ENCODE measurements around the gene PRADC1. TPM values are rescaled to one million over a fixed set of nuclear protein-coding genes. Genes with fewer than 3 reads are reported as not detected.

Gene PRADC1
- total and polyA plus RNA-seq, 9 of the 15 experiments (the other 6 are each of a cell fraction or from before 2014, with no cell fraction given), result 7.3 to 47.4 (median 34.2) TPM

DNA sequence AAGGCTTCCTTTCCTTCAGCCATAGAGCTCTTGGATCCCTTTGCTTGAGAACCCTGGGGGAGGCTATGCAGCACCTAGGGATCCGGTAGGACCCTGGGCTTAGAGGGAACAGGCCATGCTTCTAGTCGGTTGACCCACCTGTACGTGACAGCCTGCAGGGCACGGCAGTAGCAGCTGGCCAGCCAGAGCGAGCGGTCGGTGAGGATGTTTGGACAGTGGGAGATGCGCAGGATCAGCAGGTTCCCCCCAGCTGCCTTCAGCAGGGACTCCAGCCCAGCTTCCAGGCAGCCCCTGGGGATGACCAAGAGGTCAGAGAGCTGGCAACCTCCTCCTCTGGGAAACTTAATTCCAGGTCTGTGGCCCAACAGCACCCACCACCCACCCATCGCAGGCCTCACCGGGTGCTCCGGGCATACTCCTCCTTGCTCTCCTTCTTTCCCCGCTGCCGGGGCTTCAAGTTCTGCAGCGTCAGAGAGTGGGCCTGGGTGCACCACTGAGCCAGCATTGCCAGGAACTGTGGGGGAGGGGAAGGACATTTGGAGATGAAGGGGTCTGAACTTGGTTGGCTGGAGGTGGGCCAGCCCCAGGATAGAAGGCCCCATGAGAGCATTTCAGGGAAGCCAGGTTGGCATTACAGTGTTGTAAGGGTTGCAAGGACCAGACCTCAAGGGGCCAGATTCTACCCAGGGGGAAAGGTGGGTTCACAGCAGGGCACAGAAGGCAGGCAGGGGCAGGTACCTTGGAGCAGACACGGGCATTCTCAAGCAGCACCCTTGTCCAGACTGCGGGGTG is 30.7 kb upstream of the PRADC1 start:
- ATAC-seq, result no peak
- intact Hi-C loops (cut with micrococcal nuclease) (loop anchor here (5.0 kb wide), 1 partner anchor 176 kb away; no protein-coding TSS in a partner anchor), in situ Hi-C loops (cut with MboI) (no loop called here)
- peaks cover 6% of the 10 kb centered on the region; the same call in 1 of the 3 replicates for H3K36me3 ChIP-seq (ENCODE audit: control insufficient read depth, insufficient read depth, low read length)
- H3K9me3 ChIP-seq (replicated peaks; ENCODE audit: control insufficient read depth, insufficient read depth, low read depth, low read length), result no peaks in the 10 kb centered on the region
- H3K4me3 ChIP-seq, result no peak overlapping the region
- H2AFZ ChIP-seq (ENCODE audit: low read depth, low read length), result no peak overlapping the region
- H3K9me1 ChIP-seq (ENCODE audit: control insufficient read depth, insufficient read depth, low read length), result no peaks in the 10 kb centered on the region
- H4K20me1 ChIP-seq (replicated peaks; ENCODE audit: control insufficient read depth, insufficient read depth, low read length), result peaks cover 3% of the 10 kb centered on the region; the same call in 1 of the 2 replicates
- H3K4me1 ChIP-seq (replicated peaks in 1 of 2; ENCODE audit: control insufficient read depth in 2 of 2, insufficient read depth in 2 of 2, low read length in 2 of 2), result peaks cover 2 to 9% of the 10 kb centered on the region in 2 experiments; a peak in 2 of 5 replicates
- H3K27me3 ChIP-seq (ENCODE audit: control insufficient read depth in 2 of 2, insufficient read depth in 2 of 2, low read length in 2 of 2), result peaks cover 0 to 3% of the 10 kb centered on the region in 2 experiments; a peak in 1 of 5 replicates
- no peaks in the 10 kb centered on the region for H3K79me2 ChIP-seq (ENCODE audit: control insufficient read depth, insufficient read depth, low read length)
- ChIA-PET POLR2A (interaction anchor here (1.1 to 1.4 kb wide), 2 partner anchors 28 to 37 kb away, joined by 3 to 6 read pairs; no protein-coding TSS in a partner anchor), CTCF (ENCODE audit: low intra/inter-chr PET ratio) (no interaction called here)
- BruUV-seq (replicated peaks), result no TSS peak
- DNase-seq (ENCODE audit: extremely low read depth in 1 of 4, low spot score in 3 of 4), result no peak
- 63% methylated on average over 13 of the region's 16 CpGs for WGBS (ENCODE audit: insufficient coverage, low coverage, missing lambda C conversion rate)
- H3K27ac ChIP-seq (ENCODE audit: extremely low read depth, low read depth, low read length), result no peak overlapping the region
- FAIRE-seq, result no peak
- H3K4me2 ChIP-seq (ENCODE audit: insufficient read depth, low read length), result no peak overlapping the region
- no peak overlapping the region for H3K9ac ChIP-seq (ENCODE audit: insufficient read depth in 1 of 2, low read depth in 2 of 2, low read length in 2 of 2)
- TF ChIP-seq, protein P1, sequence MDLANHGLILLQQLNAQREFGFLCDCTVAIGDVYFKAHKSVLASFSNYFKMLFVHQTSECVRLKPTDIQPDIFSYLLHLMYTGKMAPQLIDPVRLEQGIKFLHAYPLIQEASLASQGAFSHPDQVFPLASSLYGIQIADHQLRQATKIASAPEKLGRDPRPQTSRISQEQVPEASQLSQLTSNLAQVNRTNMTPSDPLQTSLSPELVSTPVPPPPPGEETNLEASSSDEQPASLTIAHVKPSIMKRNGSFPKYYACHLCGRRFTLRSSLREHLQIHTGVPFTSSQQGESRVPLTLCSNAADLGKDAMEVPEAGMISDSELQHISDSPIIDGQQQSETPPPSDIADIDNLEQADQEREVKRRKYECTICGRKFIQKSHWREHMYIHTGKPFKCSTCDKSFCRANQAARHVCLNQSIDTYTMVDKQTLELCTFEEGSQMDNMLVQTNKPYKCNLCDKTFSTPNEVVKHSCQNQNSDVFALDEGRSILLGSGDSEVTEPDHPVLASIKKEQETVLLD (IDR thresholded peaks at IDR 0.05), result no peak
- TF ChIP-seq, protein P2, sequence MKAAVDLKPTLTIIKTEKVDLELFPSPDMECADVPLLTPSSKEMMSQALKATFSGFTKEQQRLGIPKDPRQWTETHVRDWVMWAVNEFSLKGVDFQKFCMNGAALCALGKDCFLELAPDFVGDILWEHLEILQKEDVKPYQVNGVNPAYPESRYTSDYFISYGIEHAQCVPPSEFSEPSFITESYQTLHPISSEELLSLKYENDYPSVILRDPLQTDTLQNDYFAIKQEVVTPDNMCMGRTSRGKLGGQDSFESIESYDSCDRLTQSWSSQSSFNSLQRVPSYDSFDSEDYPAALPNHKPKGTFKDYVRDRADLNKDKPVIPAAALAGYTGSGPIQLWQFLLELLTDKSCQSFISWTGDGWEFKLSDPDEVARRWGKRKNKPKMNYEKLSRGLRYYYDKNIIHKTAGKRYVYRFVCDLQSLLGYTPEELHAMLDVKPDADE (conservative IDR thresholded peaks at IDR 0.05; ENCODE audit: control insufficient read depth, low read depth, low read length), result no peak
- TF ChIP-seq, protein P3, sequence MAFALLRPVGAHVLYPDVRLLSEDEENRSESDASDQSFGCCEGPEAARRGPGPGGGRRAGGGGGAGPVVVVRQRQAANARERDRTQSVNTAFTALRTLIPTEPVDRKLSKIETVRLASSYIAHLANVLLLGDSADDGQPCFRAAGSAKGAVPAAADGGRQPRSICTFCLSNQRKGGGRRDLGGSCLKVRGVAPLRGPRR (CRISPR knock-in tag; IDR thresholded peaks at IDR 0.05), result no peak
- TF ChIP-seq ELF4 (CRISPR knock-in tag; IDR thresholded peaks at IDR 0.05) (no peak), FOXJ2 (tag; IDR thresholded peaks at IDR 0.05) (no peak)
- TF ChIP-seq, protein P4, sequence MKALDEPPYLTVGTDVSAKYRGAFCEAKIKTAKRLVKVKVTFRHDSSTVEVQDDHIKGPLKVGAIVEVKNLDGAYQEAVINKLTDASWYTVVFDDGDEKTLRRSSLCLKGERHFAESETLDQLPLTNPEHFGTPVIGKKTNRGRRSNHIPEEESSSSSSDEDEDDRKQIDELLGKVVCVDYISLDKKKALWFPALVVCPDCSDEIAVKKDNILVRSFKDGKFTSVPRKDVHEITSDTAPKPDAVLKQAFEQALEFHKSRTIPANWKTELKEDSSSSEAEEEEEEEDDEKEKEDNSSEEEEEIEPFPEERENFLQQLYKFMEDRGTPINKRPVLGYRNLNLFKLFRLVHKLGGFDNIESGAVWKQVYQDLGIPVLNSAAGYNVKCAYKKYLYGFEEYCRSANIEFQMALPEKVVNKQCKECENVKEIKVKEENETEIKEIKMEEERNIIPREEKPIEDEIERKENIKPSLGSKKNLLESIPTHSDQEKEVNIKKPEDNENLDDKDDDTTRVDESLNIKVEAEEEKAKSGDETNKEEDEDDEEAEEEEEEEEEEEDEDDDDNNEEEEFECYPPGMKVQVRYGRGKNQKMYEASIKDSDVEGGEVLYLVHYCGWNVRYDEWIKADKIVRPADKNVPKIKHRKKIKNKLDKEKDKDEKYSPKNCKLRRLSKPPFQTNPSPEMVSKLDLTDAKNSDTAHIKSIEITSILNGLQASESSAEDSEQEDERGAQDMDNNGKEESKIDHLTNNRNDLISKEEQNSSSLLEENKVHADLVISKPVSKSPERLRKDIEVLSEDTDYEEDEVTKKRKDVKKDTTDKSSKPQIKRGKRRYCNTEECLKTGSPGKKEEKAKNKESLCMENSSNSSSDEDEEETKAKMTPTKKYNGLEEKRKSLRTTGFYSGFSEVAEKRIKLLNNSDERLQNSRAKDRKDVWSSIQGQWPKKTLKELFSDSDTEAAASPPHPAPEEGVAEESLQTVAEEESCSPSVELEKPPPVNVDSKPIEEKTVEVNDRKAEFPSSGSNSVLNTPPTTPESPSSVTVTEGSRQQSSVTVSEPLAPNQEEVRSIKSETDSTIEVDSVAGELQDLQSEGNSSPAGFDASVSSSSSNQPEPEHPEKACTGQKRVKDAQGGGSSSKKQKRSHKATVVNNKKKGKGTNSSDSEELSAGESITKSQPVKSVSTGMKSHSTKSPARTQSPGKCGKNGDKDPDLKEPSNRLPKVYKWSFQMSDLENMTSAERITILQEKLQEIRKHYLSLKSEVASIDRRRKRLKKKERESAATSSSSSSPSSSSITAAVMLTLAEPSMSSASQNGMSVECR (CRISPR knock-in tag; IDR thresholded peaks at IDR 0.05), result no peak
- TF ChIP-seq, protein P5, sequence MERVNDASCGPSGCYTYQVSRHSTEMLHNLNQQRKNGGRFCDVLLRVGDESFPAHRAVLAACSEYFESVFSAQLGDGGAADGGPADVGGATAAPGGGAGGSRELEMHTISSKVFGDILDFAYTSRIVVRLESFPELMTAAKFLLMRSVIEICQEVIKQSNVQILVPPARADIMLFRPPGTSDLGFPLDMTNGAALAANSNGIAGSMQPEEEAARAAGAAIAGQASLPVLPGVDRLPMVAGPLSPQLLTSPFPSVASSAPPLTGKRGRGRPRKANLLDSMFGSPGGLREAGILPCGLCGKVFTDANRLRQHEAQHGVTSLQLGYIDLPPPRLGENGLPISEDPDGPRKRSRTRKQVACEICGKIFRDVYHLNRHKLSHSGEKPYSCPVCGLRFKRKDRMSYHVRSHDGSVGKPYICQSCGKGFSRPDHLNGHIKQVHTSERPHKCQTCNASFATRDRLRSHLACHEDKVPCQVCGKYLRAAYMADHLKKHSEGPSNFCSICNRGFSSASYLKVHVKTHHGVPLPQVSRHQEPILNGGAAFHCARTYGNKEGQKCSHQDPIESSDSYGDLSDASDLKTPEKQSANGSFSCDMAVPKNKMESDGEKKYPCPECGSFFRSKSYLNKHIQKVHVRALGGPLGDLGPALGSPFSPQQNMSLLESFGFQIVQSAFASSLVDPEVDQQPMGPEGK (CRISPR knock-in tag; IDR thresholded peaks at IDR 0.05; ENCODE audit: borderline replicate concordance), result no peak
- TF ChIP-seq, protein P6, sequence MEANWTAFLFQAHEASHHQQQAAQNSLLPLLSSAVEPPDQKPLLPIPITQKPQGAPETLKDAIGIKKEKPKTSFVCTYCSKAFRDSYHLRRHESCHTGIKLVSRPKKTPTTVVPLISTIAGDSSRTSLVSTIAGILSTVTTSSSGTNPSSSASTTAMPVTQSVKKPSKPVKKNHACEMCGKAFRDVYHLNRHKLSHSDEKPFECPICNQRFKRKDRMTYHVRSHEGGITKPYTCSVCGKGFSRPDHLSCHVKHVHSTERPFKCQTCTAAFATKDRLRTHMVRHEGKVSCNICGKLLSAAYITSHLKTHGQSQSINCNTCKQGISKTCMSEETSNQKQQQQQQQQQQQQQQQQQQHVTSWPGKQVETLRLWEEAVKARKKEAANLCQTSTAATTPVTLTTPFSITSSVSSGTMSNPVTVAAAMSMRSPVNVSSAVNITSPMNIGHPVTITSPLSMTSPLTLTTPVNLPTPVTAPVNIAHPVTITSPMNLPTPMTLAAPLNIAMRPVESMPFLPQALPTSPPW (CRISPR knock-in tag; IDR thresholded peaks at IDR 0.05), result no peak

Measured in K562 (cell line).